ENCODE measurements around the gene BOK.
"Not testable (repeated sequence)": the region's sequence is repeated elsewhere in the genome, so short reads cannot be mapped to it uniquely, and the experiment has no call there.

BOK gene, protein sequence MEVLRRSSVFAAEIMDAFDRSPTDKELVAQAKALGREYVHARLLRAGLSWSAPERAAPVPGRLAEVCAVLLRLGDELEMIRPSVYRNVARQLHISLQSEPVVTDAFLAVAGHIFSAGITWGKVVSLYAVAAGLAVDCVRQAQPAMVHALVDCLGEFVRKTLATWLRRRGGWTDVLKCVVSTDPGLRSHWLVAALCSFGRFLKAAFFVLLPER

GRCh38 chr2:241558532-241559322, at the start of gene BOK:
BOK (plus strand) TSS chr2:241558745; CDS start chr2:241559484, 739 bp downstream.
- no peak for DNase-seq

- DNase-seq, result no peak
Observed at GRCh38 chr2:241509155-241509784, 49.3 kb upstream of the BOK start.

DNA sequence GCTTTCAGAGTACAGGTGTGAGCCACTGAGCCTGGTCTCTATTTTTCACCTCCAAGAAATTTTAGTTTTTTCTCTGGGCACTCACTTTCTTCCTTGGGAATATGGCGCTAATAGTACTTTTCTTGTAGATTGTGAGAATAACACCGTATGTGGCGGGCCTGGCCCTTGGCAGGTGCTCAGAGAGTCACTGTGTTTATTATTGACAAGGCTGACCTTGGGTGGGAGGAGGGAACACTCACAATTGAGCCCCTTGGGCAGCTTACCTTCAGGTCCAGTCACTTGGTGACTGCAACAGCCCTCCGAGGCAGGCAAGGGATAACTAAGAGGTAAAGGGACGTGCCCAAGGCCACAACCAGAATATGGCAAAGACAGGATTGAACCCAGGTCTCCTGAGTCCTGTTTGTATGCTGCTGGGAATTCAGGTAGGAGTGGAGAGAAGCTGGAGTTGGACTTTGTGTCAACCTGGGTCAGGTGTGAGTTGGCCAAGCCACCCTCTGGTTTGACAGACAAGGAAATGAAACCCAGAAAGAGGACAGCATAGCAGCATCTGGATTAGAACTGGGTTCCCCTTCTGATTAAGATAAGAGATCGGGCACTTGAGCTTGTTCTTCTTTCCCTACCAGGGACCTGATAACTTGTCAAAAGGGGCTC, 47.3 kb upstream of the BOK start:
- DNase-seq, result no peak

- DNase-seq, result no peak
Observed at GRCh38 chr2:241514553-241514952, 44.0 kb upstream of the BOK start.

GRCh38 chr2:241514986-241515737, 43.4 kb upstream of the BOK start:
- DNase-seq, result no peak

DNA sequence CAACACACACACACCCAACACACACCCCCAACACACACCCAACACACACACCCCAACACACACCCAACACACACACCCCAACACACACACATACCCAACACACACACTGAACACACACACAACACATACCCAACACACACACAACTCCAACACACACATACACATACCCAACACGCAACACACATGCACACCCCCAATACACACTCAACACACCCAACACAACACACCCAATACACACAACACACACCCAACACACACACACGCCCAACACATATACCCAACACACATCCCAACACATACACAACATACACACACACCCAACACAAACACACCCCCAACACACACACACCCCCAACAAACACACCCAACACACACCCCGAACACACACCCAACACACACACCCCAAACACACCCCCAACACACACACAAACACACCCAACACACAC, 42.0 kb upstream of the BOK start:
- DNase-seq, result no peak

GRCh38 chr2:241517297-241517696, 41.2 kb upstream of the BOK start:
- no peak for DNase-seq

GRCh38 chr2:241519669-241520068, 38.9 kb upstream of the BOK start:
- DNase-seq, result no peak

DNA sequence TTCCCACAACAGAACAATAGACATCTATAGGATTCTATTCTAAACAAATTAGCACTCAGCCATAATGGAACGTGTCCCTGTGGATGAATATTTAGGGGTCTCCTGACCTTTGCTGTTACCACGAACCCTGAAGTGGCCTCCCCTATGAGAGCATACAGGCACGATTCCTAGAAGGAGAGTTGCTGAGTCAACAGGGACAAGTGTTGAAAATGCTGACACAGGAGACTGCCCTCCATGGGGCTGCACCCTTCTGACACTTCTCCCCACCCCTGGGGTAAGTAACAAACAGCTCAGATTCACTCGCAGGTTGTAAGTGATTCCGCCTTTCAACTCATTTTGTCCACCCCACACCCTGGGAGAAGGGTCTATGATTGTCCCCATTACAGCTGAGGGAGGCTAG, 36.1 kb upstream of the BOK start:
- DNase-seq, result no peak

DNA sequence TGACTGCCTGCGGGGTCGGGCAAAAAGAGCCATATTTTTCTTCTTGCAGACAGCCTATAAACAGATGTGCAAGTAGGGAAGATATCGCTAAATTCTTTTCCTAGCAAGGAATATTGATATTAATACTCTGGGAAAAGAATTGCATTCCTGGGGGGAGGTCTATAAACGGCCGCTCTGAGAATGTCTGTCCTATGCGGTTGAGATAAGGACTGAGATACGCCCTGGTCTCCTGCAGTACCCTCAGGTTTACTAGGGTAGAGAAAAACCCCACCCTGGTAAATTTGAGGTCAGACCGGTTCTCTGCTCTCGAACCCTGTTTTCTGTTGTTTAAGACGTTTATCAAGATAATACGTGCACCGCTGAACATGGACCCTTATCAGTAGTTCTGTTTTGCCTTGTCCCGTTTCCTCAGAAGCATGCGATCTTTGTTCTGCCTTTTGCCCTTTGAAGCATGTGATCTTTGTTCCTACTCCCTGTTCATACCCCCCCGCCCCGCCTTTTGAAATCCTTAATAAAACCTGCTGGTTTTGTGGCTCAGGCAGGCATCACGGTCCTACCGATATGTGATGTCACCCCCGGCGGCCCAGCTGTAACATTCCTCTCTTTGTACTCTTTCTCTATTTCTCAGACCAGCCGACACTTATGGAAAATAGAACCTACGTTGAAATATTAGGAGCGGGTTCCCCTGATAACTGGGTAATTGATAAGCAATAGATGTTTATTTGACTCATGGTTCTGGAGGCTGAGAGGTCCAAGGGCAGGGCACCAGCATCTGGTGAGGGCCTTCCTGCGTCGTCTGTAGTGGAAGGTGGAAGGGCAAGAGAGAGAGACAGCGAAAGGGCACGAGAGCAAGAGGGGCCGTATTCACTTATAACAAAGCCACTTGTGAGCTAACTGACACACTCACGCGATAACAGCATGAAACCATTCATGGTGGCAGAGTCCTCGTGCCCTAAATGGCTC, 32.4 kb upstream of the BOK start:
- DNase-seq, result not testable (repeated sequence)

- DNase-seq, result no peak
Observed at GRCh38 chr2:241530571-241530970, 28.0 kb upstream of the BOK start.

DNA sequence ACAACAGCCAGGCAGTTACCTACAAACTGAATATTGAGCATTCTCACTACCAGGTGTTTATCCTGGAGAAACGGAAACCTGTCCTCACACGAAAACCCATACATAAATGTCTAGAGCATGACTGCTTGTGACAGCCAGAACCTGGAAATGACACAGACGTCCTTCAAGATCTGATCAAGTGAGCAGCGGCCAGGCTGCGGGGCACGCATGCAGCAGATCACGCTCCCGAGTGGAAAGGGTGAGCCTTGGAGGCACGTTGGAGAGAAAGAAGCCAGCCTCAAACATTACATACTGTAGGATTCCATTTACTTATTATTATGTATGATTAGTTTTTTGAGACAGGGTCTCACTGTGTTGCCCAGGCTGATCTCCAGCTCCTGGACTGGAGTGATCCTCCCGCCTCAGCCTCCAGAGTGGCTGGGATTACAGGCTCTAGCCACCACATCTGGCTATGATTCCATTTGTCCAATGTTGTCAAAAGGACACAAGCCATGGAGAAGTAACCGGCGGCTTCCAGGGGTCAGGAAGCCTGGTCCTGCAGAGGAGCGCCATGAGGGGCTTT, 27.3 kb upstream of the BOK start:
- DNase-seq, result no peak

DNA sequence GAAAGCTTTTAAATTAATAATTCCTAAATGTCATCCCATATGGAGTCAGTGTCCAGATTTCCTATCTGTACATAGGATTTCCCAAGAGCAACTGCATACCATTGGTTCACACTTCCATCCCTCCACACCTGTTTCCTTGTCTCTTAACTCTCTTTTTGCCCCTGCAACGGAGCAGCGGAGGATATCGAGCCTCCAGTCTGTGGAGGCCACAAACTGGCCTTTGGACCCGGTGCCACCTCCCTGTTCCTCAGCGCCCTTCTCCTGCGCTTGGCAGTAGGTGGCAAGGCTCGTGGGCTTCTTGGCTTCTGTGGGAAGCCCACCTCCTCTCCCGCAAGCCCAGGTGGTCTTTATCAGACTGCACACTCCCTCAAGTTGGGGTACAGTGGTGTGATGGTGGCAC, 26.4 kb upstream of the BOK start:
- no peak for DNase-seq

GRCh38 chr2:241532733-241533601, 25.6 kb upstream of the BOK start:
- no peak for DNase-seq

GRCh38 chr2:241534293-241534692, 24.3 kb upstream of the BOK start:
- DNase-seq, result no peak

- no peak for DNase-seq
Observed at GRCh38 chr2:241534701-241535375, 23.7 kb upstream of the BOK start.

DNA sequence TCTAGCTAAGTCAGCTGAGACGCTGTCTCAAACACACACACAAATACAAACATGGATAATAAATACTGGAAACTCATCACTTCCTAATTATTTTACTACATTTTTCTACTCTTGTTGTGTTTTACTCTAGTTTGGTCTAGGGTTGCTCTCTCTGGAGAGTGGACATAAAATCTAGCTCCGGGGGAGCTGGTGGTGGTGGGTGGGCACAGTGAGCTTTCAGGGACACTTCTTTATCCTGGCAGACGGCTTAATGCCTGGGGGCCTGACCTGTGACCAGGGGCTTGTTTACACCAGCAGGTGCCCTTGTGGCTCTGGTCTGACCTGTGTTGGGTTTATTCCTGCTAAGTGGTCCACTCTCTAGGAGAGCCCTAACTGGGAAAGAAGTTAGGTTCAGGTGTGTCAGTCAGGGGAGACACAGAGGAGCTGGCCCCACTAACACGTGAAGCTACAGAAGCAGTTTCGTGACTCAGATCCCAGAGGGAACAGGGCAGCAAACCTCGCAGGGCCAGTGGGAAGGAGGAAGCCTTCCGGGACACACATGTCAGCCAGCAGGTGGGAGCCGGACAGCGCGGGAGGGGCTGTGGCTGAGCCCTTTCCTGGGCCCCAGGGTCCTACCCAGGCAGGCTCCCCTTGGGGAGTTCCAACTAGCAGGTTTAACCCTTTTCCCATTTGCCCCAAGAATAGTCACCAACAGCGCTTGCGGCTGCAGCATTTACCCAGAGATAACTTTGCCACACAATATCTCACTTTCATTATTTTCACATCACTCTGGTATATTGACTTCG, 22.5 kb upstream of the BOK start:
- no peak for DNase-seq

- no peak for DNase-seq
Observed at GRCh38 chr2:241538838-241539615, 19.5 kb upstream of the BOK start.

All from SIG-M5 (cell line).